Endothelial cell of umbilical vein (primary cell): ENCODE data around the gene MCM5.

Experiments
- EZH2 ChIP-seq: IDR thresholded peaks from 2 replicates; pipeline ENCODE4 v1.6.1; 2012; ENCODE audit warnings: borderline replicate concordance, low read depth, mild to moderate bottlenecking, moderate library complexity, low read length, inconsistent platforms; ENCODE audit not compliant: severe bottlenecking
- FOS ChIP-seq: IDR thresholded peaks from 2 replicates; pipeline ENCODE4 v1.6.1; 2011; ENCODE audit warnings: mild to moderate bottlenecking, low read length, moderate library complexity, borderline replicate concordance; ENCODE audit not compliant: insufficient read depth
- MAX ChIP-seq: IDR thresholded peaks from 2 replicates; pipeline ENCODE4 v1.6.1; 2011; ENCODE audit not compliant: insufficient read depth, insufficient read length
- MYC ChIP-seq: IDR thresholded peaks from one replicate; pipeline ENCODE4 v1.6.1; 2011; ENCODE audit warnings: mild to moderate bottlenecking, low read depth, low read length
- POLR2A ChIP-seq: IDR thresholded peaks from 2 replicates; pipeline ENCODE4 v1.6.1; 2012; ENCODE audit warnings: low read depth, mild to moderate bottlenecking, control low read depth, low read length
- TF ChIP-seq, protein P1 (sequence below), 2 donors: IDR thresholded peaks; 1 replicate in 1 of 2; 2 replicates in 1 of 2; pipeline ENCODE4 v1.5.1; 2011; ENCODE audit warnings: low read length in 2 of 2, mild to moderate bottlenecking in 2 of 2, moderate library complexity in 2 of 2, control low read depth in 1 of 2, inconsistent platforms in 1 of 2, low read depth in 1 of 2; ENCODE audit not compliant: insufficient read depth in 1 of 2; ENCODE audit errors: extremely low read depth in 1 of 2

DNA sequence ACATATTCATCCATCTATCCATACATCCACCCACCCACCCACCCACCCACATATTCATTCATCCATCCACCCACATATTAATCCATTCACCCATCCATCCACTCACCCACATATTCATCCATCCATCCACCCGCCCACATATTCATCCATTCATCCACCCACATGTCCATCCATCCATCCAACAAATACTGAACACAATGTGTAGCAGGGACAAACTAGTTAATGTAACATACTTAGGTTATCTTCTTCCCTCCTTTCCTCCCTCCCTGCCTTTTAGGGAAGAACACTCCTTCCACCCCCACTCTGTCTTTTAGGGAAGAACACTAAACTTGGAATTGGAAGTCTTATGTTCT, 39.4 kb downstream of the MCM5 start:
- TF ChIP-seq, protein P1, sequence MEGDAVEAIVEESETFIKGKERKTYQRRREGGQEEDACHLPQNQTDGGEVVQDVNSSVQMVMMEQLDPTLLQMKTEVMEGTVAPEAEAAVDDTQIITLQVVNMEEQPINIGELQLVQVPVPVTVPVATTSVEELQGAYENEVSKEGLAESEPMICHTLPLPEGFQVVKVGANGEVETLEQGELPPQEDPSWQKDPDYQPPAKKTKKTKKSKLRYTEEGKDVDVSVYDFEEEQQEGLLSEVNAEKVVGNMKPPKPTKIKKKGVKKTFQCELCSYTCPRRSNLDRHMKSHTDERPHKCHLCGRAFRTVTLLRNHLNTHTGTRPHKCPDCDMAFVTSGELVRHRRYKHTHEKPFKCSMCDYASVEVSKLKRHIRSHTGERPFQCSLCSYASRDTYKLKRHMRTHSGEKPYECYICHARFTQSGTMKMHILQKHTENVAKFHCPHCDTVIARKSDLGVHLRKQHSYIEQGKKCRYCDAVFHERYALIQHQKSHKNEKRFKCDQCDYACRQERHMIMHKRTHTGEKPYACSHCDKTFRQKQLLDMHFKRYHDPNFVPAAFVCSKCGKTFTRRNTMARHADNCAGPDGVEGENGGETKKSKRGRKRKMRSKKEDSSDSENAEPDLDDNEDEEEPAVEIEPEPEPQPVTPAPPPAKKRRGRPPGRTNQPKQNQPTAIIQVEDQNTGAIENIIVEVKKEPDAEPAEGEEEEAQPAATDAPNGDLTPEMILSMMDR (IDR thresholded peaks at IDR 0.05; ENCODE audit: extremely low read depth in 1 of 2, insufficient read depth in 1 of 2, low read depth in 1 of 2, low read length in 2 of 2), result no peak
- TF ChIP-seq POLR2A, result no peak
- TF ChIP-seq MYC, result no peak
- TF ChIP-seq EZH2, result no peak
- TF ChIP-seq MAX, result no peak
- no peak for TF ChIP-seq FOS
